Endothelial cell of umbilical vein (primary cell): ENCODE results near the gene CHI3L2. TPM values are rescaled to one million over a fixed set of nuclear protein-coding genes. Genes with fewer than 3 reads are reported as not detected.

Source experiments
- BruUV-seq: library from RNA; stranded (reverse); fragments of 400-500 nt; replicated peaks from 2 replicates; lab custom pipeline; 2021; lab: Mats Ljungman, UMichigan
- CTCF ChIA-PET: fragments of 300-600, 350-600 bp; sonication (Branson Sonifier 250); formaldehyde crosslinking; loops from one replicate; lab custom pipeline; 2021; ENCODE audit warnings: antibody characterized with exemption, inconsistent platforms; lab: Charles Lee
- POLR2A ChIA-PET: fragments of 300-600, 350-600 bp; sonication (Branson Sonifier 250); formaldehyde crosslinking; loops from one replicate; lab custom pipeline; 2021; ENCODE audit warnings: antibody characterized with exemption, inconsistent platforms; lab: Charles Lee
- DNase-seq: peaks from one replicate; pipeline ENCODE4 v3.0.0-alpha.2; 2011; ENCODE audit warnings: low read depth, low spot score
- FAIRE-seq: peaks from 2 replicates; lab custom pipeline; 2011; peaks lifted over from hg19 to GRCh38; lab: Jason Lieb, UNC
- H2AFZ ChIP-seq: 2 replicates; pipeline ENCODE4 v1.6.0; 2012; ENCODE audit warnings: low read depth, low read length, control low read depth, inconsistent platforms
- H3K27ac ChIP-seq: 2 replicates; pipeline ENCODE4 v1.5.1; 2011; ENCODE audit warnings: low read depth, mild to moderate bottlenecking, control low read depth, low read length, moderate library complexity; ENCODE audit not compliant: insufficient read depth
- H3K27me3 ChIP-seq, 2 experiments: 2 replicates each; pipeline versions ENCODE4 v1.6.0 to v1.6.1; 2011; ENCODE audit warnings: low read length in 2 of 2, mixed read lengths in 1 of 2; ENCODE audit not compliant: control insufficient read depth in 2 of 2, insufficient read depth in 2 of 2
- H3K36me3 ChIP-seq, 2 experiments: 2 replicates in 1 of 2; 3 replicates in 1 of 2; pipeline ENCODE4 v1.5.1; 2011; ENCODE audit warnings: low read length in 2 of 2, mild to moderate bottlenecking in 1 of 2, moderate library complexity in 1 of 2; ENCODE audit not compliant: control insufficient read depth in 2 of 2, insufficient read depth in 2 of 2; ENCODE audit errors: extremely low read depth in 1 of 2
- H3K4me1 ChIP-seq: 3 replicates; pipeline ENCODE4 v1.5.1; 2011; ENCODE audit warnings: mild to moderate bottlenecking, low read length; ENCODE audit not compliant: control insufficient read depth, insufficient read depth; ENCODE audit errors: extremely low read depth
- H3K4me2 ChIP-seq: 2 replicates; pipeline ENCODE4 v1.6.1; 2011; ENCODE audit warnings: low read length, control low read depth, mixed read lengths; ENCODE audit not compliant: insufficient read depth
- H3K4me3 ChIP-seq, 3 experiments: fragments of 200-600 bp in 1 of 3; sonication (generic), shearing (Covaris generic) in 1 of 3; replicated peaks in 1 of 3; 2 replicates each; pipeline ENCODE4 v1.5.1; 2011 to 2016; ENCODE audit warnings: control low read depth in 3 of 3, low read length in 3 of 3, mild to moderate bottlenecking in 2 of 3, inconsistent platforms in 1 of 3, low read depth in 1 of 3, moderate library complexity in 1 of 3; ENCODE audit not compliant: insufficient read depth in 1 of 3
- H3K79me2 ChIP-seq: 2 replicates; pipeline ENCODE4 v1.6.0; 2012; ENCODE audit warnings: low read length, inconsistent platforms; ENCODE audit not compliant: control insufficient read depth, insufficient read depth
- H3K9ac ChIP-seq: replicated peaks from 2 replicates; pipeline ENCODE3; 2011; ENCODE audit warnings: low read length, control low read depth; ENCODE audit not compliant: insufficient read depth; ENCODE audit errors: extremely low read depth
- H3K9me1 ChIP-seq: replicated peaks from 3 replicates; pipeline ENCODE4 v1.6.0; 2011; ENCODE audit warnings: mild to moderate bottlenecking, low read length; ENCODE audit not compliant: control insufficient read depth, insufficient read depth; ENCODE audit errors: extremely low read depth
- H3K9me3 ChIP-seq: replicated peaks from 2 replicates; pipeline ENCODE4 v1.5.1; 2012; ENCODE audit warnings: low read length, inconsistent platforms; ENCODE audit not compliant: control insufficient read depth, insufficient read depth
- H4K20me1 ChIP-seq: replicated peaks from 2 replicates; pipeline ENCODE3; 2011; ENCODE audit warnings: mild to moderate bottlenecking, low read length; ENCODE audit not compliant: control insufficient read depth, insufficient read depth; ENCODE audit errors: extremely low read depth
- GATA2 ChIP-seq: IDR thresholded peaks from 2 replicates; pipeline ENCODE4 v1.7.0; 2011; ENCODE audit warnings: low read depth, mild to moderate bottlenecking, moderate library complexity, mixed read lengths, low read length; ENCODE audit not compliant: insufficient read length, insufficient read depth
- JUN ChIP-seq: IDR thresholded peaks from 2 replicates; pipeline ENCODE4 v1.6.1; 2011; ENCODE audit warnings: borderline replicate concordance, low read depth; ENCODE audit not compliant: insufficient read length, insufficient read depth
- POLR2A ChIP-seq: IDR thresholded peaks from 2 replicates; pipeline ENCODE4 v1.6.1; 2012; ENCODE audit warnings: low read depth, mild to moderate bottlenecking, control low read depth, low read length
- dilution Hi-C: fragments of 300-500 bp; cut with MboI; formaldehyde crosslinking; loops from one replicate; pipeline ENCODE4 v1.15.0; 2019; ENCODE audit warnings: low sequenced_read_pairs; ENCODE audit not compliant: extremely low pct_ligation_motif_present
- intact Hi-C: fragments of 100-400 bp; cut with micrococcal nuclease; formaldehyde crosslinking; loops from one replicate; pipeline ENCODE4 v1.10.0; 2022
- polyA plus RNA-seq, 4 experiments: library from polyadenylated mRNA; depleted of rRNA in 3 of 4; stranded (reverse) in 3 of 4; unstranded in 1 of 4; fragments of >200 nt; gene quantifications; 2 replicates each; pipeline versions ENCODE4 v1.2.1 to v1.2.3, GENCODE V29; 2011 to 2012; ENCODE audit warnings: missing spikeins in 1 of 4
- total RNA-seq: library from RNA; stranded (reverse); gene quantifications from 2 replicates; pipeline ENCODE4 v1.2.3, GENCODE V29; 2021
- TF ChIP-seq, protein P1 (sequence below), 2 donors: IDR thresholded peaks; 1 replicate in 1 of 2; 2 replicates in 1 of 2; pipeline ENCODE4 v1.5.1; 2011; ENCODE audit warnings: low read length in 2 of 2, mild to moderate bottlenecking in 2 of 2, moderate library complexity in 2 of 2, control low read depth in 1 of 2, inconsistent platforms in 1 of 2, low read depth in 1 of 2; ENCODE audit not compliant: insufficient read depth in 1 of 2; ENCODE audit errors: extremely low read depth in 1 of 2

The CHI3L2 gene
- total and polyA plus RNA-seq, 2 donors (not counting 3 experiments of a cell fraction or from before 2014, with no cell fraction given), result not detected

GRCh38 chr1:111269825-111270406, 42.4 kb downstream of the CHI3L2 start:
- dilution Hi-C loops, result no loop called here
- FAIRE-seq, result no peak
- POLR2A ChIA-PET, result no interaction called here

More at GRCh38 chr1:111269825-111270406, 42.4 kb downstream of the CHI3L2 start:
- Histone ChIP-seq H3K4me3 (no peak overlapping the region), H3K36me3 (no peaks in the 10 kb centered on the region), H3K4me2 (no peak overlapping the region), H3K27me3 (peaks cover 26 to 27% of the 10 kb centered on the region in 2 experiments), H4K20me1 (no peaks in the 10 kb centered on the region), H3K9me3 (no peaks in the 10 kb centered on the region), H3K4me1 (no peaks in the 10 kb centered on the region), H3K9me1 (no peaks in the 10 kb centered on the region), H3K27ac (no peak overlapping the region), H3K79me2 (no peaks in the 10 kb centered on the region), H2AFZ (no peak overlapping the region), H3K9ac (no peak overlapping the region)
- CTCF ChIA-PET, result no interaction called here
- TF ChIP-seq GATA2 (no peak), JUN (no peak), POLR2A (no peak)
- TF ChIP-seq, protein P1, sequence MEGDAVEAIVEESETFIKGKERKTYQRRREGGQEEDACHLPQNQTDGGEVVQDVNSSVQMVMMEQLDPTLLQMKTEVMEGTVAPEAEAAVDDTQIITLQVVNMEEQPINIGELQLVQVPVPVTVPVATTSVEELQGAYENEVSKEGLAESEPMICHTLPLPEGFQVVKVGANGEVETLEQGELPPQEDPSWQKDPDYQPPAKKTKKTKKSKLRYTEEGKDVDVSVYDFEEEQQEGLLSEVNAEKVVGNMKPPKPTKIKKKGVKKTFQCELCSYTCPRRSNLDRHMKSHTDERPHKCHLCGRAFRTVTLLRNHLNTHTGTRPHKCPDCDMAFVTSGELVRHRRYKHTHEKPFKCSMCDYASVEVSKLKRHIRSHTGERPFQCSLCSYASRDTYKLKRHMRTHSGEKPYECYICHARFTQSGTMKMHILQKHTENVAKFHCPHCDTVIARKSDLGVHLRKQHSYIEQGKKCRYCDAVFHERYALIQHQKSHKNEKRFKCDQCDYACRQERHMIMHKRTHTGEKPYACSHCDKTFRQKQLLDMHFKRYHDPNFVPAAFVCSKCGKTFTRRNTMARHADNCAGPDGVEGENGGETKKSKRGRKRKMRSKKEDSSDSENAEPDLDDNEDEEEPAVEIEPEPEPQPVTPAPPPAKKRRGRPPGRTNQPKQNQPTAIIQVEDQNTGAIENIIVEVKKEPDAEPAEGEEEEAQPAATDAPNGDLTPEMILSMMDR (IDR thresholded peaks at IDR 0.05; ENCODE audit: extremely low read depth in 1 of 2, insufficient read depth in 1 of 2, low read depth in 1 of 2, low read length in 2 of 2), result no peak
- DNase-seq, result no peak
- intact Hi-C loops, result no loop called here
- no TSS peak for BruUV-seq
